Astrocyte (in vitro differentiated cells and primary cell): ENCODE measurements around the gene GOLGA6C. TPM values are rescaled to one million over a fixed set of nuclear protein-coding genes. Genes with fewer than 3 reads are reported as not detected.
A peak's percentile ranks its signal among the peaks of the same experiment; 100 is the strongest.

Experiments used
- DNase-seq: peaks from one replicate; pipeline ENCODE4 v3.0.0-alpha.2; 2010; ENCODE audit warnings: low read depth
- FAIRE-seq: peaks from 2 replicates; lab custom pipeline; 2011; peaks lifted over from hg19 to GRCh38; lab: Jason Lieb, UNC
- H2AFZ ChIP-seq: 2 replicates; pipeline ENCODE4 v1.6.0; 2012; ENCODE audit warnings: low read depth, low read length, inconsistent platforms
- H3K27ac ChIP-seq: 2 replicates; pipeline ENCODE4 v1.5.1; 2011; ENCODE audit warnings: low read depth, low read length, inconsistent platforms
- H3K27me3 ChIP-seq: 2 replicates; pipeline ENCODE4 v1.6.0; 2011; ENCODE audit warnings: low read length, inconsistent platforms; ENCODE audit not compliant: insufficient read depth
- H3K36me3 ChIP-seq: 2 replicates; pipeline ENCODE4 v1.5.1; 2011; ENCODE audit warnings: low read length, inconsistent platforms; ENCODE audit not compliant: insufficient read depth
- H3K4me1 ChIP-seq: 2 replicates; pipeline ENCODE4 v1.5.1; 2011; ENCODE audit warnings: low read length, inconsistent platforms; ENCODE audit not compliant: insufficient read depth
- H3K4me2 ChIP-seq: 2 replicates; pipeline ENCODE4 v1.6.0; 2012; ENCODE audit warnings: low read length, inconsistent platforms
- H3K4me3 ChIP-seq: 2 replicates; pipeline ENCODE4 v1.5.1; 2011; ENCODE audit warnings: low read depth, mild to moderate bottlenecking, low read length, inconsistent platforms; ENCODE audit not compliant: insufficient read depth
- H3K79me2 ChIP-seq: 2 replicates; pipeline ENCODE4 v1.6.0; 2012; ENCODE audit warnings: mild to moderate bottlenecking, low read length, inconsistent platforms; ENCODE audit not compliant: insufficient read depth
- H3K9ac ChIP-seq: 2 replicates; pipeline ENCODE4 v1.6.0; 2012; ENCODE audit warnings: mild to moderate bottlenecking, low read length, inconsistent platforms
- H3K9me3 ChIP-seq: 2 replicates; pipeline ENCODE4 v1.5.1; 2012; ENCODE audit warnings: low read depth, mild to moderate bottlenecking, low read length, inconsistent platforms; ENCODE audit not compliant: insufficient read depth
- H4K20me1 ChIP-seq: 2 replicates; pipeline ENCODE4 v1.6.0; 2012; ENCODE audit warnings: low read length, inconsistent platforms; ENCODE audit not compliant: insufficient read depth
- H3K27ac Mint-ChIP-seq: one replicate; pipeline ENCODE4 v1.8.0; 2021; ENCODE audit warnings: mild to moderate bottlenecking, mixed read lengths; ENCODE audit not compliant: unreplicated experiment
- H3K27me3 Mint-ChIP-seq: one replicate; pipeline ENCODE4 v1.8.0; 2021; ENCODE audit warnings: low read depth, mixed read lengths; ENCODE audit not compliant: unreplicated experiment
- H3K36me3 Mint-ChIP-seq: one replicate; pipeline ENCODE4 v1.8.0; 2021; ENCODE audit warnings: low read depth, mixed read lengths; ENCODE audit not compliant: unreplicated experiment
- H3K4me1 Mint-ChIP-seq: one replicate; pipeline ENCODE4 v1.8.0; 2021; ENCODE audit warnings: low read depth, mixed read lengths; ENCODE audit not compliant: unreplicated experiment
- H3K4me3 Mint-ChIP-seq: one replicate; pipeline ENCODE4 v1.8.0; 2021; ENCODE audit warnings: mild to moderate bottlenecking, moderate library complexity, mixed read lengths; ENCODE audit not compliant: unreplicated experiment
- H3K9me3 Mint-ChIP-seq: one replicate; pipeline ENCODE4 v1.8.0; 2021; ENCODE audit warnings: mild to moderate bottlenecking, mixed read lengths; ENCODE audit not compliant: unreplicated experiment
- CTCF ChIP-seq: IDR thresholded peaks from 2 replicates; pipeline ENCODE4 v1.5.1; 2011; ENCODE audit warnings: low read depth, mild to moderate bottlenecking, inconsistent platforms, low read length, moderate library complexity; ENCODE audit not compliant: insufficient read depth
- EZH2 ChIP-seq: IDR thresholded peaks from 2 replicates; pipeline ENCODE4 v1.6.1; 2012; ENCODE audit warnings: mild to moderate bottlenecking, low read length, inconsistent platforms; ENCODE audit not compliant: insufficient read depth
- total RNA-seq: library from RNA; stranded (reverse); gene quantifications from 2 replicates; pipeline ENCODE4 v1.2.1, GENCODE V29; 2021

GOLGA6C gene
- total RNA-seq, 1 donor from 2014 or later: not detected

DNA sequence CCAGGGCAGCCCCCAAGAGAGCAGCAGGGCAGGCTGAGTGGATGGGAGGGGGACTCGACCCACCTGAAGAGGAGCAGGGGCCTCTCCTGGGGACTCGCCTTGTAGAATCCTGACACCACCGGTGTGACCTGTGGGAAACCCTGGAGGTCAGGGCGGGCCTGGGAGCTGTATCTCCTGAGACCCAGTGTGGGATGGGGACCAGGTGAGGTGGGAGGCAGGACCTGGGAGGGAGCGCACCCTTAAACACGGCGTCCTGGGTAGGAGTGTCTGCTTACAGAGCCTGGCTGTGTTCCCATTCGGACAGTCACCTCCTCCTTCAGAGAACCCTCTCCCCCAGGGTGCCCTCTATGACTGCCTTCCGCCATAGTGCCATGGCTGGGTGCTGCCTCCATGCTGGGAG, 29.3 kb upstream of the GOLGA6C start:
- no peak overlapping the region for H3K4me2 ChIP-seq
- H3K4me1 ChIP-seq: no peaks in the 10 kb centered on the region
- FAIRE-seq (no peak), DNase-seq (no peak)
- H3K4me3 Mint-ChIP-seq: no peak overlapping the region
- H3K36me3 Mint-ChIP-seq: no peaks in the 10 kb centered on the region
- no peak overlapping the region for H3K27ac ChIP-seq
- H3K36me3 ChIP-seq: no peaks in the 10 kb centered on the region
- no peaks in the 10 kb centered on the region for H4K20me1 ChIP-seq
- no peaks in the 10 kb centered on the region for H3K9me3 Mint-ChIP-seq
- no peaks in the 10 kb centered on the region for H3K9me3 ChIP-seq
- no peak for TF ChIP-seq CTCF
- no peak for TF ChIP-seq EZH2
- peaks cover 10% of the 10 kb centered on the region for H3K27me3 ChIP-seq
- no peak overlapping the region for H2AFZ ChIP-seq
- peaks cover 49% of the 10 kb centered on the region for H3K27me3 Mint-ChIP-seq
- peaks cover 10% of the 10 kb centered on the region for H3K4me1 Mint-ChIP-seq
- no peaks in the 10 kb centered on the region for H3K79me2 ChIP-seq
- no peak overlapping the region for H3K9ac ChIP-seq
- H3K4me3 ChIP-seq: no peak overlapping the region
- no peak overlapping the region for H3K27ac Mint-ChIP-seq

- peak; percentile 25 for DNase-seq
- peaks cover 53% of the 10 kb centered on the region for H3K27me3 Mint-ChIP-seq
Observed at GRCh38 chr15:75229191-75230015, 28.7 kb upstream of the GOLGA6C start.

More at GRCh38 chr15:75229191-75230015, 28.7 kb upstream of the GOLGA6C start:
- peaks cover 10% of the 10 kb centered on the region for H3K4me1 Mint-ChIP-seq
- Histone ChIP-seq H3K27me3 (peaks cover 12% of the 10 kb centered on the region), H2AFZ (no peak overlapping the region), H3K9me3 (no peaks in the 10 kb centered on the region), H4K20me1 (no peaks in the 10 kb centered on the region), H3K4me3 (no peak overlapping the region), H3K4me2 (no peak overlapping the region), H3K27ac (no peak overlapping the region), H3K36me3 (no peaks in the 10 kb centered on the region), H3K79me2 (no peaks in the 10 kb centered on the region), H3K4me1 (no peaks in the 10 kb centered on the region), H3K9ac (no peak overlapping the region)
- TF ChIP-seq CTCF (no peak), EZH2 (no peak)
- peak overlapping the region; percentile 12 for H3K27ac Mint-ChIP-seq
- no peaks in the 10 kb centered on the region for H3K36me3 Mint-ChIP-seq
- no peaks in the 10 kb centered on the region for H3K9me3 Mint-ChIP-seq
- H3K4me3 Mint-ChIP-seq: no peak overlapping the region
- FAIRE-seq: no peak
